NCI-H2081 treated with DMSO at 0.1 percent for 48 hours (cell line): Measurements from ENCODE around the gene FXYD3.
"Not testable (repeated sequence)": the region's sequence is repeated elsewhere in the genome, so short reads cannot be mapped to it uniquely, and the experiment has no call there.

ENCODE experiments used
- DNase-seq: peaks from one replicate; lab custom pipeline; 2025; lab: John Stamatoyannopoulos, UW

Gene FXYD3

DNA sequence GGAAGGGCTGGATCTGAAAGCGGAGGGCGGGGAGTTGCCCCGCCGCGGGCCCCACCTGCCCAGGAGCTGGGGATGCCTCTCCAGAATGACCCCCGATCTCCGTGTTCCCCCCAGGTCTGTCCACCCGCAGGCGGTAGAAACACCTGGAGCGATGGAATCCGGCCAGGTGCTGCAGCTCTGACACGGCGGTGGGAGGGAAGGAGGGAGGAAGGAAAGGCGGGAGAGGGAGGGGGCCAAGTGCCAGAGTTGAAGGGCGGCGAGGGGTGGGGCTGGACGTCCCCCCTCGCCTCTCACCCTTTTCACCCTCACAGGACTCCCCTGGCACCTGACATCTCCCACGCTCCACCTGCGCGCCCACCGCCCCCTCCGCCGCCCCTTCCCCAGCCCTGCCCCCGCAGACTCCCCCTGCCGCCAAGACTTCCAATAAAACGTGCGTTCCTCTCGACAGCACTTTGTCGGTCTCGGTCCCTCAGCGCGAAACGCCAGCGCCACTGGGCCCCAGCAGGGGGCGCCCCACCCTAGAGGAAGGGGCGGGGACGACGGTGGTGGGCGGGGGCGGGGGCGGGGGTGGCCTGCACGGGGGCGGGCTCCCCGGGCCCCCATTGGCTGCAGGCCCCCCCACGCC is 27.1 kb downstream of the FXYD3 start:
- no peak for DNase-seq

DNA sequence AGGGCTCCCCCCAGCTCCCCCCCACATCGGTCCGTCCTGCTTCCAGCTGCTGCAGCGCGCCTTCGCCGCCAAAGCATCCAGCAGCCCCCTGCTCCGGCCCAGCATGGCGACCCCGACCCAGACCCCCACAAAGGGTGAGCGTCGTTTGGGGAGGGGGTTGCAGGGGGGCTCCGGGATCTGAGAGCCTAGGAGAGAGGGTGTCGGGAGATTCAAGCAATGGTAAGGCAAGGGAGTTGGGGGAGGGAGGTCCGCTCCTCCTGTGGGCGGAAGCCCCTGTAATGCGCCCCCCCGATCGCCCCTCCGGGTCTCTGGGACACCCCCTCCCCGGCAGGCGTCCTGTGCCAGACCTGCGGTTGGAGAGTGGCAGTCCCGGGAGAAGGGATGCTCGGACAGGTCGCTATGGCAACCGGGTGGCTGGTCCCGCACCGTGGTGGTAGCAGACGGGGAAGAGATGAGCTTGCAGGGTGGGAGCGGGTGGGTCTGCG is 27.6 kb downstream of the FXYD3 start, which contains the start of gene FXYD7:
Gene FXYD7 (plus strand): TSS at position 25 of the 485 bp plus-strand sequence. CDS start 79 bp downstream, at position 104.
- no peak for DNase-seq

DNA sequence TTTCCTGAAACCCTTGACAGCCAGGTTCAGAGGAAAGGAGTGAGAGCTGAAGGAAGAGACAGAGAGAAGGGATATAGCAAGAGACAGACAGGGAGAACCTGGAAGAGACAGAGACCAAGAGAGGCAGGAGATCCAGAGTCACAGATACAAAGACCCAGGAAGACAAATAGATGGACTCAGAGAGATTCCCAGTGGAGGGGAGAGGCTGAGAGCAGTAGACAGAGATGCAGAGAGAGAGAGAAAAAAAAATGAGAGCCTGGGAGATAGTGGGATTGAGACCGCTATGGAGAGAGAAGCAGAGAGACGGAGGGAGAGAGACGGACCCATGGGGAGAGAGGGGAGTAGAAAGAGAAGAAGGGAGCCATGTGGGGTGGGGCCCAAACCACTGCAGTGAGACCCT is 28.2 kb downstream of the FXYD3 start:
- DNase-seq = no peak

DNA sequence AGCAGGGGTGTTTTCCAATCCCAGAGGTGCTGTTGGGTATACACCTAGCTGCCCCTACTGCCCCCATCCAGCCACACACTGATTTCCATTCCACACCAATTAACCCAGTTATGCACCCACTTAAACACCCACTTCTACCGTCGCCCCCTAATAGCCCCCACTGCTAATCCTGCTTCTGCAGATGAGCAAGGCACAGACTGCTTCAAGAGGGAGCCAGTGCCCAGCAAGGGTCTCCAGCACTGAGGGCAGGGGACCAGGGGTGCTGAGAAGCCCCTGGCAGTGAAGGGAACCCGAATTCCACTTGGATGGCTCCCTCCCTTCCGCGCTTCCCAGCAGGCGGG is 28.6 kb downstream of the FXYD3 start:
- DNase-seq = no peak

DNA sequence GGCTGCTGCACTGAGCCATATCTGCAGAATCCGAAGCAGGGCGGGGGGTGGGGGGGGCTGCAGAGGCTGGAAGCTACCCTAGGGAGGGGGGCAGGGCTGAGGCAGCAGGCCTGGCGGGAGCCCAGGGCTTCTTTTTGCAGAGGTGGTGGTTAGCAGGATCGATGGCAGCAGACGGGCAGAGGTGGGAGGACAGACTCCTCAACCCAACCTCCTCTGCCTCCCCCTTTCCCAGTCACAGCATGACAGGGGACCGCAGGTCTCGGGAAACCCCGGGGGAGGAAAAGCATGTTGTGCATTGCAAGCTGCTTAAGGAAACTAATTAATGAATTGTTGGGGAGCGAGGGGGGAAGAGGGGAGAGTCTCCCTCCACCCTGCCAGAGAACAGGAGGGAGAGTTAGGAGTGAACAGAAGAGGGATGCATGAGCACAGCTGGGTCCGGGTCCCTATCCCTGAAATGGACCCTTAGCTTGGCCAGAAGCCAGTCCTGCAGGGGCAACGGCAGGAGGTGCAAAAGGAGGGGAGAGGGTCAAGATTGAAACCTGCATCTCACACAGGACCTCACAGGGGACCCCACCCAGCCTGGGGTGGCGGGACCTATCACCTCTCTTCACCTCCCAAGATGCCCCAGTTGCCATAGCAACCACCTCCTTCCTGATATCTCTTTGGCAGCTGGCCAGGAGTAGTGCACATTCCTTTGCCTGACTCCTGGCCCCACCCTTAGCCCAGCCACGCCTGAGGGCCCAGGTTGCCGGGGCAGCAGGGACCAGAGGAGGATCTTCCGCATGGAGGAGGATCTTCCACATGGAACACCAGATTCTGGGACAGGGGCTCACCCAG is 29.2 kb downstream of the FXYD3 start:
- no peak for DNase-seq

DNA sequence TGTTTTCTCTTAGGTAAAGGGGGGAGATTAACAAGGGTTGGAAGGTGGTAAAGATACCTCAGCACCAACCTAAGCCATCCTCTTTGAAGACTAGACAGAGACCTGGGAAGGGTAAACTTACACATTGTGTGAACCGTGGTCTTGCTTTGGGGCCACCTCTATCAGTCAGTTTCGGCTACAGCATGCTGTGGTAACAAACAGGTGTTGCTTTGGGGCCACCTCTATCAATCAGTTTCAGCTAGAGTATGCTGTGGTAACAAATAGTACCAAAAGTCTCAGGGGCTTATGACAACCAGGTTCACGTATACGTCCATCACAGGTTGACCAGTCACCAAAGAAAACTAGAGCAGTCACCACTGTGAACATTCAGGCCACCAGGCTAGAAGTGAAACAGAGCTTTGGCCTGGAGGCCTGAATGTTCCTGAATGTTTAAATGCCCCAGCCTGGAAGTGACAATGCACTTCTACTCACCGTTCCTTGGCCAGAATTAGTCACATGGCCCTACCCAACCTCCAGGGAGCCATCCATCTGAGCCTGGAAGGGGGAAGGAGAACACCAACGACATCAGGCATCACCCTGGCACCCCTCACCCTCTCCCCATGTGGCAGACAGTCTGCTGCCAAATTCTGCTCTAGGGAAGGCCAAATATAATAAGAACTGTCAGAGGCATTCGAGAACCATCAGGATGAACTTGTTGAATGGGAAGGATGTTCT is 31.3 kb downstream of the FXYD3 start:
- no peak for DNase-seq

DNA sequence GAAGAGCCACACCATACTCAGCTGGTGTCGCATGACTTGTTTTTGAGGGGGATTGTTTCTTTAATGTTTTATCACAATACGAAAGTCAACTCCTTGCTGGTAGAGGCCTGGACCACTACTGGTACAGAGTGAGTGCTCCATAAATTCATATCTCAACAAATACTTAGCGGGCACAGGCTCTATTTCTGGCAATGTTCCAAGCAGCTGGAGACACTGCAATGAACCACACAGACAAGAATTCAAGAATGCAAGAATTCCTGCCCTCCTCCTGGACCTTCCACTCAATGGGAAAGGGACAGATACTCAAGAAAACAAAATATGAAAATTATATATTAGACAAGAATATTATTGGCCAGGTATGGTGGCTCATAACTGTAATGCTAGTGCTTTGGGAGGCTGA is 33.8 kb downstream of the FXYD3 start:
- no peak for DNase-seq

DNA sequence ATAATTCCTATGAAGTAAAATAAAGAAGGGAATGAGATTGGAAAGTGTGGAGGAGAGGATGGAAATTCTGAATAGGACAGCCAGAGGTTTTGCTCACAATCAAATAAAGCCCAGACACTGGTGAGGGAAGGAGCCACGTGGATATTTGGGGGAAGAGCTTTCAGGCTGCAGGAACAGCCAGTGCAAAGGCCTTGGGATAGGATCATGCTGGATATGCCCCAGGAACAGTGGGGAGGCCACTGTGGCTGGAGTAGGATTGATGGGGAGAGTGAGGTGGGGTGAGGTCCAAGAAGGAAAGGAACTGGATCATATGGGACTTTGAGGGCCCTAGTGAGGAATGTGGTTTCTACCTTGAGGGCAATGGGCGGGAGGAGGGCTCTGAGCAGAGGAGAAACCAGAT is 34.8 kb downstream of the FXYD3 start:
- DNase-seq = no peak

DNA sequence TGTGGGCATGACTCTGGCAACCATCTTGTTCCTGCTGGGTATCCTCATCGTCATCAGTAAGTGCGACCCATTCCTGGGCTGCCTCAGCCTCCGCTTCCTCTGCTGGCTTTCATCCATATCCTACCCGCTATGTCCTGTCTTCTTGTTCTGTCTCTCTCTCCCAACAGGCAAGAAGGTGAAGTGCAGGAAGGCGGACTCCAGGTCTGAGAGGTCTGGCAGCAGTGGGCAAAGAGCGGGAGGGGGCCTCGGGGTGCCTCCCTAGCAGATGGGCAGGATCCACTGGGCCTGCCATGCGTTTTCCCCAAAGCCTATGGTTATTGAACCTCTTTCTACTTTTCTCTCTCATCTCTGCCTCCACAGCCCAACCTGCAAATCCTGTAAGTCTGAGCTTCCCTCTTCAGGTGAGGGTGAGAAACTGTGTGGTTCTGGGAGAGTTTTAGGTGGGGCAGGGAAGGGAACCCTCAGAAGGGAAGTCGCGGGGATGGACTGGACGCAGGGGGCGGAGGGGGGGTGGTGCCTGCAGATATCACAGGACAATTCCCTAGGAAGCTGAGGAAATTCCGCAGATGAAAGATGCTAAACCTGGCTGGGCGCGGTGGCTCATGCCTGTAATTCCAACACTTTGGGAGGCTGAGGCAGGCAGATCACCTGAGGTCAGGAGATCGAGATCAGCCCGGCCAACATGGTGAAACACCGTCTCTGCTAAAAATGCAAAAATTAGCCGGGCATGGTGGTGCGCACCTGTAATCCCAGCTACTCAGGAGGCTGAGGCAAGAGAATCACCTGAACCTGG is 35.8 kb downstream of the FXYD3 start:
- no peak for DNase-seq

DNA sequence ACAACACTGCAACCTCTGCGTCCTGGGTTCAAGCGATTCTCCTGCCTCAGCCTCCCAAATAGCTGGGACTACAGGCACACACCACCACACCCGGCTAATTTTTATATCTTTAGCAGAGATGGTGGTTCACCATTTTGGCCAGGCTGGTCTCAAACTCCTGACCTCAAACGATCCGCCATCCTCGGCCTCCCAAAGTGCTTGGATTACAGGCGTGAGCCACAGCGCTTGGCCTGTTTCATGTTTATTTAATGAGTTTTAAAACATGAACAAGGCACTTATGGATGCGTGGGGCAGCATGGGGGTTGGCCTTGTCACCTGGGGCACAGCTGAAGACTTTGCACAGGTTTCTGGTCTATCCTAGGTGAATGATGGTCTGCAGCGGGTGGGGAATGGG is 37.5 kb downstream of the FXYD3 start:
- DNase-seq = not testable (repeated sequence)

DNA sequence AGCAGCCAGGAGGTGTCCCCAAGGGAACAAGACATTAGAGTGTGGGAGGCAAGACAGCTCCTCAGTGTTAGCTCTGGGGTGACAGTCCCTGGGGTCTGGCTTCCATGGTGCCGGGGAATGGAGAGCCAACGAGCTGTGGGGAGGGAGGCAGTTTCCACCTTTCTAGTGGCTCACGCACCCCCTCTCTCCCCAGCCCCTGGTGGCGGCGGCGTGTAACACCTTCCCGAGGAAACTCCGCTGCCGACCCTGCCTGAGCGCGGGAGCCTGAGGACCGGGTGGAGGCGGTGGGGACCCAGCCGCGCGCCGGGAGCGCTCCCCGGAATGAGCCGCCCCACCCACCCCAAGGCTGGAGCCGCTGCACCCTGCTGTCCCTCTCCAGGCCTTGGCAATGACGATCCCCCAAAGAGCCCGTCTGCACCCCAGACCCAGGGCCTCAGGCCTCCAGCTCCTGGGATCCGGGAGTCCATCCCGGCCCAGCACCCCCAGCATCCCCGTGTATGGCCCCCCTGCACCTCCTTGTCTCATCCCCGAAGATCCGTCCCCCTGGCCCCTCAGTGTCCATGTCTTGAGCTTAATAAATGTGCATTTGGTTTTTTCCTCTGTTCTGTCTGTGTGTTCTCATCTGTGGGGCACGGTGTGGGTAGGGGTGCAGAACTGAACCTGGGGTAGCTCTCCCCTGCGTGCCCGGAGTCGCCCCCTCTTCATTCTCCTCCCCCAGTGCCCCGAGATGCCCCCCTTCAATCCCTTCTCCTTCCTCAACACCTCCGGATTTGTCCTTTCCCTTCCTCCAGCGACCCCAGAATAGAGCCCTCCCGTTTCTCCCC is 38.3 kb downstream of the FXYD3 start:
- DNase-seq = no peak

DNA sequence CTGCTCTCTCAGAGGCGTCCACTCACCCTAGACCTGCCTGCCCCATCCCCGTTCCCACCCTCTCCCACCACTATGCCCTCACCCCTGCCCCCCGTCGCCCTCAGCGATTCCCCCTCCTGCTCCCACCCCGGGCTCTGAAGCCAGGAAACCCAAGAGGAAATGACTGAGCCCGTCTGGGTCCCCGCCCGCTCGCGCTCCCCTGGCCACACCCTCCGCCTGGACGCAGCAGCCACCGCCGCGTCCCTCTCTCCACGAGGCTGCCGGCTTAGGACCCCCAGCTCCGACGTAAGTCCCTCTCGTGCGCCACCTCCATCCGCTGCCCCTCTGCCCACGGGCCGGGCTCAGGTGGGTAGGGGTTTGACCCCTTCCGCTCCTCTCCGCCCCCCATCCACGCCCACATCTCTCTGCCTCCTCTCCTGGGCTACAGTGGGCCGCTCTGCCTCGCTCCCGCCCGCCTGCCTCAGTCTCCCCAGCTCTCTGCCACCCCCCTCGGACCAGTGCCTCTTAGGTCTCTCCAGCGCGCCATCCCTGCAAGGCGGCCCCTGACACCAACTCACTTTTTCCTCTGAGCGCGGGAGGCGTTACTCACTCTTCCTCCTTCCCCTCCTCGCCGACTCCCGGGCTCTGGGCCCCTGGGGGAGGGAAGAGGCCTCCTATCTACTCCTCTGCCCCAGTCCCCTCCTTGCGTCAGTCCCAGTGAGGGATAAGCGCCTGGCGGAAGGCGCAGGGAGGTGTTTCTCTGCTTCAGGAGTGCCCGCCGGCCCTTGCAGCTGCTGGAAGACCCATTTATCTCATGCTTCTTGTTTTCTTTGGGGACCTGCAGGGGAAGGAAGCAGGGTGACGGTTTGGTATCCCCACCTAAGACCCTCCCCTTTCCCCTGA is 39.1 kb downstream of the FXYD3 start, which contains the start of gene FXYD5:
Gene FXYD5 (plus strand): TSS at position 211 of the 882 bp plus-strand sequence. CDS start 816 bp downstream, outside the sequence.
- no peak for DNase-seq

DNA sequence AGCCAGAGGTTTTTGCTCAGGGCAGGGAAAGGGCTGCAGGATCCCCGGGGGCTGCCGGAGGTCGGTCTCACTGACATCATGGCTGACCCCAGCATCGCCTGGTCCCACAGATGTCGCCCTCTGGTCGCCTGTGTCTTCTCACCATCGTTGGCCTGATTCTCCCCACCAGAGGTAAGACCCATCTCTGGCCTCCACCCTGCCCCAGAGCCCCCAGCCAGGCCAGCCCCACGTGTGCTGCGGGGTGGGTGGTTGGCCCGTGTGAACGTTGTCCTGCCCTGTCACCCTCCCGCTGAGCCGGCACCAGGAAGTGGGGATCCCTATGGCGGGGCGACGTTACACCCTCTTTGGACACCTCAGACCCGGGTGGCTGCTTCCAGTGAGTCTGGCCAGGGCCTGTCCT is 39.8 kb downstream of the FXYD3 start:
- no peak for DNase-seq

DNA sequence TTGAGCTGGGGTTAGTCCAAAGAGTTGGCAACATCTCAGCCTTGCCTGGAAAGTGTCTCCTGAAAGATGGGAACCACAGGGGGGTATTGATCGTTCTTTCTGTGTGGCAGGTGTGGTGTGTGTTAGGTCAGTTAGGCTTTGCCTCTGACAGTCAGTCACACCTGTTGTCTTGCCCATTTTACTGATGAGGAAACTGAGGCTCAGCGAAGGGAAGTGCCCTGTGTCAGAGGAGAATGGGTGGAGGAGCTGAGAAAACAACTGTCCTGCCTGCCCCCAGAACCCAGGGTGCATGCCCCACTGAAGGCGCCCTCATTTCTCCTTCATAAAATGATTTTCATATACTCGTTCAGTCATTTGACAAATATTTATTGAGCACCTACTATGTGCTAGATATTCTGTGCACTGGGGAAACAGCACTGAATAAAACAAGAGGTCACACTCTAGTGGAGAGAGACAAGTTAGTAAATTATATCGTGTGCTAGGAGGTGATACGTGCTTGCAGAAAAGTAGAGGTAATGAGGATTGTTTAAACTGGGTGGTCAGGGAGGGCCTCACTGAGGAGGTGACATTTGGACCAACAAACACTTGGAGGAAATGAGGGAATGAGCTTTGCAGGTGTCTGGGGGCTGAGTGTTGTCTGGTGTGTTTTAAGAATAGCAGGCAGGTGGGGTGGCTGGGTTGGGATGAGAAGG is 40.5 kb downstream of the FXYD3 start:
- no peak for DNase-seq

DNA sequence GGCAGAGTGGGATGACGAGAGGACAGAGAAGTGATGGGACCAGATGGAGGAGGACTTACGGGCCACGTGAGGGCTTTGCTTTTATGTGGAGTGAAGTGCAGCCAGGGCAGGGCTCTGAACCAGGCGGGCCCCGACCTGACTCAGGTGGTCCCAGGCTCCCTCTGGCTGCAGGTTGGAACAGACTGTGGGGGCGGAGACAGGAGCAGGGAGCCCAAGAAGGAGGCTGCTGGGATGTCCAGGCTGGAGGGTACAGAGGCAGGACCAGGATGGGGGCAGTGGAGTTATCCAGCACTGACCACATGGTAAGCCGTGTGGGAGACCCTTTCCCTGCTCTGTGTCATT is 41.0 kb downstream of the FXYD3 start:
- no peak for DNase-seq

DNA sequence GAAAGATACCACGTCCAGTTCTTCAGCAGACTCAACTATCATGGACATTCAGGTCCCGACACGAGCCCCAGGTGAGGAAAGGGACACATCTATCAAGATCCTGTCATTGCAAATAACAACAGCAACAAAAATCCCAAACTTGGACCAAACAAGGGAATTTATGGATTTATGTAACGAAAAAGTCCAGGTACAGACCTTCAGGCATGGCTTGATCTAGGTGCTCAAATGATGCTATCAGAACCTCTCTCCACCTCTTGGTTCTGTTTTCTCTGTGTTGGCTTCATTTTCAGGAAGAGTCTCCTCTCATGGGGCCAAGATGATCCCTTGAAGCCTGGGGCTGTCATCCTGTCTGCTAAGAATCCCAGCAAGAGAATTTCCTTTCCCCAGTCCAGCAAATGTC is 41.8 kb downstream of the FXYD3 start:
- no peak for DNase-seq

DNA sequence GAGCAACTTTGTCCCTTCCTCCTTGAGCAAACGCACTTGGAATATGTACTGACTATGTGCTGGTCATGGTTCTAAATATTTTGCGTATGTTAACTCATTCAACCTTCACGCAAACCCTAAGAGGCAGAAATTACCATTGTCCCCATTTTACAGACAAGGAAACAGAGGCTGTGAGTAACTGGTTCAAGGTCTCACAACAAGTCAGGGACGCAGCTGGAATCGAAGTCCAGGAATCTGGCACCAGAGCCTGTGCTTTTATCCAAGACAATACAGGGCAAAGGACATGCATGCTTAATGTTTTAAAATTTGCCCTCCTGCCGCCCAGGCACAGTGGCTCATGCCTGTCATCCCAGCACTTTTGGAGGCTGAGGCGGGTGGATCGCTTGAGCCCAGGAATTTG is 44.0 kb downstream of the FXYD3 start:
- no peak for DNase-seq

DNA sequence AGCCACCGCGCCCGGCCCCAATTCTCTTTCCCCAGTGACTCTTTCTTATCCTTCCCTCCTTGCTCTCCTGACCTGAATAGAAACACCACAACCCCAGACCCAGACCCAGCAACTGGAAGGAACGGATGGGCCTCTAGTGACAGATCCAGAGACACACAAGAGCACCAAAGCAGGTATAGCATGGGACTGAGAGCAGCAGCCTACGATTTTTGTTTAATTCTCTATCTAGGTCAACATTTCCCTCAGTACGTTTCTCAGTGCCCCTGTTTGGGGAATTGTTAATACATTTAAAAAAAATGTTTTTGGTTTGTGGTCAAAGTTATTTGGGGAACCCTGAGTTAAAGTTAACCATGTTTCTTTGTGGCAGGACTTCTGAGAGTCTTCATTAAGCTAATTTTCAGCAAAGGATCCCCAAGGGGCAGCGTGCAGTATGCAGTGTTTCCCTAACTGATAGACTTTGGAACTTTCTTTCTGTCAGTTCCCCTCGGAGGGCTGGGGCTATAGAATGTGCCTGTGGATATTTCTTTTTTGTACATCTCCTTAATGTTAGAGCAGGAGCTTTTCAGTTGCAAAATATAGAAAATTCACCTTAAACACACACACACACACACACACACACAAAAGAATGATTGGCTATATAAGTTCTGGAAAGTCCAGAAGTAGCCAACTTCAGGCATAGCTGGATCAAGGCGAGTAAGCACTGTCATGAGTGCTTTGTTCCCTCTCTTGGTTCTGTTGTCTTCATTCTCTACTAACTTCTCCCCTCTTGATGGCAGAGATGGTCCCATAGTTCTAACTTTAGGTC is 45.2 kb downstream of the FXYD3 start:
- no peak for DNase-seq

DNA sequence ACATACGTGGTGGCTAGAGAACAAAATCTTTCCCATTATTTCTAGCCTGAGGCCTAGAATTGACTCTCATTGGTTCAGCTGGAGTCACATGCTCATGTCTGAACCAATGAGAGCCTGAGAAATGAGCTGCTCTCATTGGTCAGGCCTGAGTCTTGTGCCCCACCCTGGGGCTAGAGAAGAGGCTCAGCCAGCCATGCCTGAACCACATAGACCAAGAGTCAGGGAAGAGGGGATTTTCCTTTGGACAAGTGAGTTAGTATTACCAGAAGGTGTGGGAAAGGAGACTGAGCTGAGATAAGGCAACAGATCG is 45.8 kb downstream of the FXYD3 start:
- DNase-seq = no peak
